Smooth muscle cell (in vitro differentiated cells): ENCODE measurements around the gene ZNF468. TPM values are rescaled to one million over a fixed set of nuclear protein-coding genes. Genes with fewer than 3 reads are reported as not detected.
"Not testable (repeated sequence)": the region's sequence is repeated elsewhere in the genome, so short reads cannot be mapped to it uniquely, and the experiment has no call there.

Experiments
- DNase-seq: peaks from one replicate; lab custom pipeline; 2025; ENCODE audit not compliant: unreplicated experiment; lab: John Stamatoyannopoulos, UW
- H2AFZ ChIP-seq: fragments of 200-600 bp; sonication (generic); 2 replicates; pipeline ENCODE4 v1.6.0; 2016; ENCODE audit warnings: antibody characterized with exemption, low read depth, mild to moderate bottlenecking
- H3F3A ChIP-seq: fragments of 200-600 bp; sonication (generic); 2 replicates; pipeline ENCODE4 v1.6.0; 2017; ENCODE audit warnings: antibody characterized with exemption, low read depth
- H3K27ac ChIP-seq: fragments of 200-600 bp; sonication (generic); 2 replicates; pipeline ENCODE4 v1.5.1; 2016; ENCODE audit warnings: low read depth, mild to moderate bottlenecking
- H3K27me3 ChIP-seq: fragments of 200-600 bp; sonication (generic); 2 replicates; pipeline ENCODE4 v1.6.1; 2016; ENCODE audit warnings: low read depth, mild to moderate bottlenecking
- H3K36me3 ChIP-seq: fragments of 200-600 bp; sonication (generic); 2 replicates; pipeline ENCODE4 v1.5.1; 2016; ENCODE audit warnings: low read depth
- H3K4me1 ChIP-seq: fragments of 200-600 bp; sonication (generic); 2 replicates; pipeline ENCODE4 v1.5.1; 2016; ENCODE audit warnings: low read depth
- H3K4me2 ChIP-seq: fragments of 200-600 bp; sonication (generic); 2 replicates; pipeline ENCODE4 v1.6.0; 2016; ENCODE audit warnings: mild to moderate bottlenecking
- H3K4me3 ChIP-seq: fragments of 200-600 bp; sonication (generic); 2 replicates; pipeline ENCODE4 v1.5.1; 2016; ENCODE audit warnings: mild to moderate bottlenecking
- H3K79me2 ChIP-seq: fragments of 200-600 bp; sonication (generic); 2 replicates; pipeline ENCODE4 v1.6.0; 2016; ENCODE audit warnings: low read depth, mild to moderate bottlenecking
- H3K9ac ChIP-seq: fragments of 200-600 bp; sonication (generic); 2 replicates; pipeline ENCODE4 v1.6.0; 2016; ENCODE audit warnings: low read depth
- H3K9me3 ChIP-seq: fragments of 200-600 bp; sonication (generic); replicated peaks from 2 replicates; pipeline ENCODE4 v1.5.1; 2016; ENCODE audit warnings: low read depth
- H4K20me1 ChIP-seq: fragments of 200-600 bp; sonication (generic); 2 replicates; pipeline ENCODE4 v1.6.0; 2016; ENCODE audit warnings: low read depth
- CTCF ChIP-seq: fragments of 200-600 bp; sonication (generic); IDR thresholded peaks from 2 replicates; pipeline ENCODE4 v1.5.1; 2017; ENCODE audit warnings: borderline replicate concordance, mild to moderate bottlenecking, antibody characterized with exemption; ENCODE audit not compliant: insufficient read depth, poor library complexity, severe bottlenecking
- WGBS: methylation state at CpG from one replicate; pipeline ENCODE4 v1.1.7; 2016; ENCODE audit warnings: low lambda C conversion rate; 5-methylcytosine and 5-hydroxymethylcytosine counted together
- polyA plus RNA-seq: library from polyadenylated mRNA; unstranded; fragments of >200 nt; fragmentation: Nextera tagmentation; extraction: Ambion mirVana; gene quantifications from 2 replicates; pipeline ENCODE4 v1.2.1, GENCODE V29; 2016
- total RNA-seq: library from RNA; depleted of rRNA; stranded (reverse); fragments of >200 nt; gene quantifications from 2 replicates; pipeline ENCODE4 v1.2.3, GENCODE V29; 2014

ZNF468 gene
- total and polyA plus RNA-seq, 2 experiments from 2014 or later: 8.8 to 18.9 TPM

- H3F3A ChIP-seq: no peaks in the 10 kb centered on the region
- 83% methylated on average over 4 of the region's 4 CpGs for WGBS
- H3K79me2 ChIP-seq: peaks cover 28% of the 10 kb centered on the region
- no peaks in the 10 kb centered on the region for H3K27me3 ChIP-seq
- H3K9me3 ChIP-seq: no peaks in the 10 kb centered on the region
- peaks cover 24% of the 10 kb centered on the region for H3K36me3 ChIP-seq
- H3K9ac ChIP-seq: no peak overlapping the region
- H4K20me1 ChIP-seq: peaks cover 4% of the 10 kb centered on the region
- TF ChIP-seq CTCF: no peak
- no peaks in the 10 kb centered on the region for H3K4me1 ChIP-seq
- H2AFZ ChIP-seq: no peak overlapping the region
- no peak overlapping the region for H3K27ac ChIP-seq
- DNase-seq: no peak
- no peak overlapping the region for H3K4me2 ChIP-seq
- no peak overlapping the region for H3K4me3 ChIP-seq
Observed at GRCh38 chr19:52889931-52890330, 32.5 kb upstream of the ZNF468 start.

GRCh38 chr19:52889076-52889475 lies 31.7 kb upstream of the ZNF468 start:
- WGBS: 87% methylated on average over 7 of the region's 7 CpGs
- no peak overlapping the region for H3K27ac ChIP-seq
- H3K36me3 ChIP-seq: peaks cover 32% of the 10 kb centered on the region
- peaks cover 4% of the 10 kb centered on the region for H4K20me1 ChIP-seq
- H3K4me1 ChIP-seq: no peaks in the 10 kb centered on the region
- no peak for TF ChIP-seq CTCF
- H2AFZ ChIP-seq: no peak overlapping the region
- H3K4me2 ChIP-seq: no peak overlapping the region
- no peak overlapping the region for H3K9ac ChIP-seq
- H3K9me3 ChIP-seq: no peaks in the 10 kb centered on the region
- no peak overlapping the region for H3K4me3 ChIP-seq
- H3K27me3 ChIP-seq: no peaks in the 10 kb centered on the region
- H3K79me2 ChIP-seq: peaks cover 20% of the 10 kb centered on the region
- DNase-seq: no peak
- H3F3A ChIP-seq: no peaks in the 10 kb centered on the region

- Histone ChIP-seq H3K4me1 (no peaks in the 10 kb centered on the region), H3F3A (peaks cover 3% of the 10 kb centered on the region), H3K79me2 (no peaks in the 10 kb centered on the region), H3K4me2 (no peak overlapping the region), H3K9ac (no peak overlapping the region), H2AFZ (no peak overlapping the region), H3K9me3 (peaks cover 16% of the 10 kb centered on the region), H3K4me3 (no peak overlapping the region), H3K27ac (no peak overlapping the region), H3K27me3 (no peaks in the 10 kb centered on the region), H4K20me1 (no peaks in the 10 kb centered on the region), H3K36me3 (peaks cover 62% of the 10 kb centered on the region)
- 95% methylated on average over 11 of the region's 11 CpGs for WGBS
- no peak for DNase-seq
- no peak for TF ChIP-seq CTCF
Observed at GRCh38 chr19:52880895-52881389, 23.5 kb upstream of the ZNF468 start.

- H3K27ac ChIP-seq, DNase-seq, H3K4me2 ChIP-seq, H3K9ac ChIP-seq, H3K27me3 ChIP-seq, H3K9me3 ChIP-seq, H3K4me3 ChIP-seq, H3K4me1 ChIP-seq, H3K36me3 ChIP-seq, H3K79me2 ChIP-seq, H2AFZ ChIP-seq, H4K20me1 ChIP-seq, H3F3A ChIP-seq: not testable (repeated sequence)
- WGBS: 60% methylated on average over 6 of the region's 6 CpGs
Observed at GRCh38 chr19:52872996-52873395, 15.6 kb upstream of the ZNF468 start.
